ENCODE data around the gene TCFL5. TPM values are rescaled to one million over a fixed set of nuclear protein-coding genes. Genes with fewer than 3 reads are reported as not detected.
"Not testable (repeated sequence)": the region's sequence is repeated elsewhere in the genome, so short reads cannot be mapped to it uniquely, and the experiment has no call there.

The TCFL5 gene
- total RNA-seq, 1 donor from 2014 or later: 12.8 TPM

DNA sequence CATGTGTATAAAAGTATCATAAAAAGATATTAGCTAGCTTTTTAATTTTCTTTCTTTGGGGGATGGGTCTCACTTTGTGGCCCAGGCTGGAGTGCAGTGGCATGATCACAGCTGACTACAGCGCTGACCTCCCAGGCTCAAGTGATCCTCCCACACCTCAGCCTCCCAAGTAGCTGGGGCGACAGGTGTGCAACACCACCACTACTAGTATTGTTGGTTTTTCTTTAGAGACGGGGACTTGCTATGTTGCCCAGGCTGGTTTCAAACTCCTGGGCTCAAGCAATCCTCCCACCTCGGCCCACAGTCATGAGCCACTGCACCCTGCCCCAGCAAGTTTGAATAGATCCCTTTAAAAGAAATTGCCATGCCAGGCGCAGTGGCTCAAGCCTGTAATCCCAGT, 6.5 kb downstream of the TCFL5 start:
- peaks cover 28% of the 10 kb centered on the region for H3K36me3 Mint-ChIP-seq (ENCODE audit: unreplicated experiment)
- no peaks in the 10 kb centered on the region for H3K9me3 Mint-ChIP-seq (ENCODE audit: unreplicated experiment)
- DNase-seq (ENCODE audit: extremely low spot score, unreplicated experiment): no peak
- no peak overlapping the region for H3K27ac Mint-ChIP-seq (ENCODE audit: unreplicated experiment)
- no peaks in the 10 kb centered on the region for H3K27me3 Mint-ChIP-seq (ENCODE audit: unreplicated experiment)
- no peak overlapping the region for H3K4me3 Mint-ChIP-seq (ENCODE audit: unreplicated experiment)
- TF ChIP-seq, protein P1, sequence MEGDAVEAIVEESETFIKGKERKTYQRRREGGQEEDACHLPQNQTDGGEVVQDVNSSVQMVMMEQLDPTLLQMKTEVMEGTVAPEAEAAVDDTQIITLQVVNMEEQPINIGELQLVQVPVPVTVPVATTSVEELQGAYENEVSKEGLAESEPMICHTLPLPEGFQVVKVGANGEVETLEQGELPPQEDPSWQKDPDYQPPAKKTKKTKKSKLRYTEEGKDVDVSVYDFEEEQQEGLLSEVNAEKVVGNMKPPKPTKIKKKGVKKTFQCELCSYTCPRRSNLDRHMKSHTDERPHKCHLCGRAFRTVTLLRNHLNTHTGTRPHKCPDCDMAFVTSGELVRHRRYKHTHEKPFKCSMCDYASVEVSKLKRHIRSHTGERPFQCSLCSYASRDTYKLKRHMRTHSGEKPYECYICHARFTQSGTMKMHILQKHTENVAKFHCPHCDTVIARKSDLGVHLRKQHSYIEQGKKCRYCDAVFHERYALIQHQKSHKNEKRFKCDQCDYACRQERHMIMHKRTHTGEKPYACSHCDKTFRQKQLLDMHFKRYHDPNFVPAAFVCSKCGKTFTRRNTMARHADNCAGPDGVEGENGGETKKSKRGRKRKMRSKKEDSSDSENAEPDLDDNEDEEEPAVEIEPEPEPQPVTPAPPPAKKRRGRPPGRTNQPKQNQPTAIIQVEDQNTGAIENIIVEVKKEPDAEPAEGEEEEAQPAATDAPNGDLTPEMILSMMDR (IDR thresholded peaks at IDR 0.05): no peak
- peaks cover 11% of the 10 kb centered on the region for H3K4me1 Mint-ChIP-seq (ENCODE audit: unreplicated experiment)

DNA sequence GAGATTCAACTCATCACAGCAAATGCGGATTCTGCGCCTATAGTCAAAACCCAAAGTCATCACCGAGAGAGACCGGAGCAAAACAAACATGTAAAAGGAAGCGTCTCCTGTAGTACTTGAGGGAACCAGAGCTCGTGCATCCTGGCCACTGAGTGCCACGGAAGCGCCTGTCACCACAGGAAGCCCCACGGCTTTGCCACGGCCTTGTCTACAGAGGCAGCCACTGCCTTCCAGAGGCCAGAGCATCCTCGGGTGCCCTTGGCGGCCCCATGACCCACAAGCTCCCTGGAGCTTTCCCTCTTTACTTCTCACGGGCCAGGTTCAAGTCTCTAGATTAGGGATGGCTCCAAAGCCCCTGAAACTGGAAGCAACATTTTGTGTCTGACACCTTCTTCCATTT, 7.5 kb downstream of the TCFL5 start:
- H3K27me3 Mint-ChIP-seq (ENCODE audit: unreplicated experiment): no peaks in the 10 kb centered on the region
- H3K4me3 Mint-ChIP-seq (ENCODE audit: unreplicated experiment): no peak overlapping the region
- H3K27ac Mint-ChIP-seq (ENCODE audit: unreplicated experiment): no peak overlapping the region
- H3K9me3 Mint-ChIP-seq (ENCODE audit: unreplicated experiment): no peaks in the 10 kb centered on the region
- TF ChIP-seq, protein P1 (IDR thresholded peaks at IDR 0.05): no peak
- H3K36me3 Mint-ChIP-seq (ENCODE audit: unreplicated experiment): peaks cover 28% of the 10 kb centered on the region
- DNase-seq (ENCODE audit: extremely low spot score, unreplicated experiment): no peak
- H3K4me1 Mint-ChIP-seq (ENCODE audit: unreplicated experiment): peaks cover 1% of the 10 kb centered on the region

DNA sequence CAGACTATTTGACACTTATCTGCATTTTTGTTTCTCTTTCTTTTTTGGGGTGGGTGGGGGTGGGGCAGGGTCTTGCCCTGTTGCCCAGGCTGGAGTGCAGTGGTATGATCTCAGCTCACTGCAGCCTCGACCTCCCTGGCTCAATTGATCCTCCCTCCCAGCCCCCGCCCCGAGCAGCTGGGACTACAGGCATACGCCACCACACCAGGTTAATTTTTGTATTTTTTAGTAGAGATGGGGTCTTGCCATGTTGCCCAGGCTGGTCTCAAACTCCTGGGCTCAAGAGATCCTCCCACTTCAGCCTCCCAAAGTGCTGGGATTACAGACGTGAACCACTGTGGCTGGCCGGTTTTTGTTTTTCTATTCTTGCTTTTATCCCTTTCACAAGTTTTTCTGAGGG, 8.3 kb downstream of the TCFL5 start:
- not testable (repeated sequence) for H3K9me3 Mint-ChIP-seq (ENCODE audit: unreplicated experiment); H3K27ac Mint-ChIP-seq (ENCODE audit: unreplicated experiment); DNase-seq (ENCODE audit: extremely low spot score, unreplicated experiment); H3K4me3 Mint-ChIP-seq (ENCODE audit: unreplicated experiment); H3K4me1 Mint-ChIP-seq (ENCODE audit: unreplicated experiment); H3K27me3 Mint-ChIP-seq (ENCODE audit: unreplicated experiment)
- peaks cover 28% of the 10 kb centered on the region for H3K36me3 Mint-ChIP-seq (ENCODE audit: unreplicated experiment)

DNA sequence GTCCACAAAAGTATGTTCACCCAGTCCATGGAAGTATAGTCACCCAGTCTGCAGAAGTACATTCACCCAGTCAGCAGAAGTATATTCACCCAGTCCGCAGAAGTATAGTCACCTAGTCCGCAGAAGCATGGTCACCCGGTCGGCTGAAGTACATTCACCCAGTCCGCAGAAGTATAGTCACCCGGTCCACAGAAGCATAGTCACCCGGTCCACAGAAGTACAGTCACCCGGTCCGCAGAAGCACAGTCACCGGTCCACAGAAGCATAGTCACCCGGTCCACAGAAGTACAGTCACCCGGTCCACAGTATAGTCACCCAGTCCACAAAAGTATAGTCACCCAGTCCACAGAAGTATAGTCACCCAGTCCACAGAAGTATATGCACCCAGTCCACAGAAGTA, 8.8 kb downstream of the TCFL5 start:
- Mint-ChIP-seq H3K4me1 (ENCODE audit: unreplicated experiment) (no peaks in the 10 kb centered on the region), H3K9me3 (ENCODE audit: unreplicated experiment) (no peaks in the 10 kb centered on the region), H3K4me3 (ENCODE audit: unreplicated experiment) (no peak overlapping the region), H3K27ac (ENCODE audit: unreplicated experiment) (no peak overlapping the region), H3K36me3 (ENCODE audit: unreplicated experiment) (peaks cover 28% of the 10 kb centered on the region), H3K27me3 (ENCODE audit: unreplicated experiment) (no peaks in the 10 kb centered on the region)
- no peak for DNase-seq (ENCODE audit: extremely low spot score, unreplicated experiment)
- TF ChIP-seq, protein P1 (IDR thresholded peaks at IDR 0.05): no peak

DNA sequence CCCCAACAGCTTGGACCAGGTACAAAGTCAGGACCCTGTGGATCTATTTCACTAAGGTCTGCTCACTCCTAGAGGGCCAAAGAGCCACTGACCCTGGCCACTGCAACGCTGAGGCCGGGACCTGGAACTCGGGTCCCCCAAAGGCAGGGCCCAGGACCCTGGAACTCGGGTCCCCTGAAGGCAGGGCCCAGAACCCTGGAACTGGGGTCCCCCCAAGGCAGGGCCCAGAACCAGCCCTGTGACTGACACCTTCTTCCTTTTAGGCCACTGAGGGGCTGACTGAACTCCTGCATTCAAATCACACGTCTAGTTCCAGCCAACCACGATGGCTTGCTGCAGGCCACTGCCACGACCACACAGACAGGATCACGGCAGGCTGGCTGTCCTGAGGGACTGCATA, 9.4 kb downstream of the TCFL5 start:
- TF ChIP-seq, protein P1 (IDR thresholded peaks at IDR 0.05): no peak
- Mint-ChIP-seq H3K27ac (ENCODE audit: unreplicated experiment) (no peak overlapping the region), H3K27me3 (ENCODE audit: unreplicated experiment) (no peaks in the 10 kb centered on the region), H3K36me3 (ENCODE audit: unreplicated experiment) (peaks cover 24% of the 10 kb centered on the region), H3K9me3 (ENCODE audit: unreplicated experiment) (no peaks in the 10 kb centered on the region), H3K4me1 (ENCODE audit: unreplicated experiment) (no peaks in the 10 kb centered on the region), H3K4me3 (ENCODE audit: unreplicated experiment) (no peak overlapping the region)
- no peak for DNase-seq (ENCODE audit: extremely low spot score, unreplicated experiment)

Data from osteocyte (in vitro differentiated cells).